Inflammatory macrophage (primary cell): ENCODE data around the gene FRMD4A.

Source experiments
- DNase-seq, 2 donors: peaks; one replicate each; pipeline ENCODE4 v3.0.0-alpha.2; 2020 to 2022

FRMD4A gene

GRCh38 chr10:13716081-13717071 lies 614.3 kb downstream of the FRMD4A start:
- DNase-seq = peak; percentile 52 to 58

DNA sequence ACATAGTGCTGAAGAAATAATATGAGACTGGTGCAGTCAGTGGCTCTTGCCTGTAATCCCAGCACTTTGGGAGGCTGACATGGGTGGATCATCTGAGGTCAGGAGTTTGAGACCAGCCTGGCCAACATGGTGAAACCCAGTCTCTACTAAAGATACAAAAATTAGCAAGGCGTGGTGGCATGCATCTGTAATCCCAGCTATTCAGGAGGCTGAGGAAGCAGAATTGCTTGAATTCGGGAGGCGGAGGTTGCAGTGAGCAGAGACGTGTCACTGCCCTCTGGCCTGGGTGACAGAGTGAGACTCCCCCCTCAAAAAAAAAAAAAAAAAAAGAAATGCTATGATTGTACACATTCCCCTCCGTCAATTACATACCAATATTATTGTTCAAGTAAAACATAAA lies 615.1 kb downstream of the FRMD4A start:
- DNase-seq = peak; percentile 39 to 50

GRCh38 chr10:13715100-13715499 lies 615.6 kb downstream of the FRMD4A start:
- DNase-seq = no peak

DNA sequence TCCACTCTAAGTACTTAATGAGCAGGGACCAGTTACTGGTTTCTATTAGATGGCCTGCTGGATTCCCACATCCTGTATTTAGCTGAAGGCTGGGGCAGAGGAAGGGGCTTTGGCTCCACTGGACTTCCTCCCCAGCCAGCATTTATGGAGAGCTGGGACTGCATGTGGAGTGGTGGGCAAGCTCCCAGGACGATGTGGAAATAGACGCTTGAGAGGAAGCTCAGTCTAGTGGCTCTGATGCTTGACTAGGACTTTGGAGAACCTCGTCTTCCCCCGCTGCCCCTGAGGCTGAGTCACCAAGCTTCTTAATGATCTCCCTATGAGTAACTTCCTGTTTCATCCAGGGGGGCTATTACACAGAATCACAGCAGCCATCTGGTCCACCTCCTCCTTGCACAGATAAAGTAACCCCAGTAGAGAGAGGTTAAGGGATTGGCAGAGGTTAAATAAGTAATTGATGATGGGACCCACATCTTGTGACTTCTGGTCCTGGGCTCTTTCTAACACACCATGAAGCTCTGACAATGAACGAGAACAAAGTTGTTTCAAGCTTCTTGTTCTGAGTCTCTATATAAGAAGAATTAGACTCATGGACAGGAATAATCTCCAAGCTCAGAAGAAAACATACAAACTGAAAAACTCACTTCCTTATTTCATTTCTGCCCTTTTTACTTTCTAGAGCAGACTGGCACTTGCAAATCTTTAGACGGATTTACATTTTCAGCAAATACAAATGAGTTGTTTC lies 617.7 kb downstream of the FRMD4A start:
- DNase-seq = peak; percentile 96 to 98

GRCh38 chr10:13712476-13712836 lies 618.3 kb downstream of the FRMD4A start:
- DNase-seq = peak; percentile 39 to 55

DNA sequence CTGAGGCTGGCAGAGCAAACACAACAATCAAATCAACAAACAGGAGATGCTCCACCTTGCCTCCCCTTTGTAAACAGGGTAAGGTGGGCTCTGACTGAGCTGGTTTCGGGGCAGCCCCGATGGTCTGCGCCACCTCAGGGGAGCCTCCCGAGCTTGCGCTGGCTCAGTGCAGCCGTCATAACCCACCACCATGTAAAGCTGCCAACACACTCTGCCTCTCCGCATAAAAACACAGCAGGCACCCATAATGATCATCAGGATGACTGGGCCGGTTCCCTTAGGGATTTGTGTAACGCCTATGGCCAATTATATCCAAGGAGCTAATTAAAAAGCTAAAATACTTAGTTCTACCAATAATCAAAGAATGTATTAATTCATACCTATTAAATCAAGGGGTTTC lies 619.4 kb downstream of the FRMD4A start:
- DNase-seq = no peak

DNA sequence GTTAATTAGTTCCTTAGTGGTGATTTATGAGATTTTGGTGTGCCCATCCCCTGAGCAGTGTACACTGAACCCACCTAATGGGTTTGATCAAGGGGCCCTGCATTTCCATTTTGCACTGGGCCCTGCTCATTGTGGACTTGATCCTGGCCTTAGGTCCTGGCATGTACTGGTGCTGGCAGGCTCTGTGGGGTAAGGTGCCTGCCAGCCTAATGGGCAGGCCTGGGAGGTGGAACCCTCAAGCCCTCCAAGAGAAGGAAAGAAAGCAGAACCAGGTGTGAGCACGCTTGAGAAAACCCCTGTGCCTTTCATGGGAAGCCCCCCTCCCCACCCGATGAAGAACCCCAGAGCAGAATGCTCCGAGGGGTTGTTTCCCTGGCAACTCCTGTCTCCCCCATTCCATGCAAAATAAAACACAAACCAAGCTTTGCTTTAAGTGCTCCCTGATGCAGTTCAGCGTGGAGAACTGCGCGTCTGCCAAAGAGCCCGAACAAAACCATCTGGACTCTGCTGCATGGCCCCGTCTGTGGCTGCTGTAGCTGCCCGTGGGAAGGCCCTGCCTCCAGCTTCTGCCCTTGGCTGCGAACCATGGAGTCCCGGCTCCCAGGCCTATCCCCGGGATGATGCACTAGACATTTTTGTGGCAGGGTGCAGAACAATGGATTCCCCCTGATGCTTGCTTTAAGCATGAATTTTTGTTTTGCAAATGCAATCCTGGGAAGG lies 620.6 kb downstream of the FRMD4A start:
- DNase-seq = no peak

GRCh38 chr10:13708256-13708990 lies 622.3 kb downstream of the FRMD4A start:
- DNase-seq = no peak

- peak; percentile 66 to 84 for DNase-seq
These were observed 623.4 kb downstream of the FRMD4A start for GRCh38 chr10:13707156-13707881.

DNA sequence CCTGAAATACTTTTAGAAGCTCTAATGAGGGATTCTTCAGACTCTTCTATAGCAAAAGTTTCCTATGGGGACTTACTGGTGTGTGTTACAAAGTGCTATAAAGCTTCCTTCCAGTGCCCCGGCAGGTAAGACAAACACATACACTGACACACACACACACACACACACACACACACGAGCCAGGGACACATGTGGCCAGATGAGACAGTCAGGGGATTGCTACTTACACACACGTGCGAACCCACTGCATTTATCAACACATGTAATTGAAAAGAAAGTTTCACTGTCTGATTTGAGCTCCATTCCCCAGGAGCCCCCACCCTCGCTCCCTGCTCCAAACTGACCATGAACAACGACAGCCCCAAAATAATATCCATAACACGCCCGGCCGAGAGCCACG lies 624.1 kb downstream of the FRMD4A start:
- no peak for DNase-seq

DNA sequence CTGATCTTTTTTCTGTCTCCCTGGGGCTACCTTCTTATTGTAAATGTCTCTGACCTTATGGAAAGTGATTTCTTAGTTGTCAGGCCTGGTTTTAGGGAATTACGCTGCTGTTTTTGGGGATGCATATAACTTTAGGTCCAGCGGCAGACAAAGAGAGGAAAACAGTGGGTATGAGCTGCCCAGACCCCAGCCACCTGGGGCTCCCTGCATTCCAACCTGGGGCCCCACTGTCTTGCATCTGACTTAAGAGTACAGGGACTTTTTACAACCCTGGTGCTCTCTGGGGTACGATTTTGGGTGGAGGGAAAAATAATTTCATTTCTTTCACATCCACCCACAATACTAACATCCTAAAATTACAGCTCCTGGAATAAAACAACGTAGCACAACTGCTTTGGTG lies 624.5 kb downstream of the FRMD4A start:
- no peak for DNase-seq

DNA sequence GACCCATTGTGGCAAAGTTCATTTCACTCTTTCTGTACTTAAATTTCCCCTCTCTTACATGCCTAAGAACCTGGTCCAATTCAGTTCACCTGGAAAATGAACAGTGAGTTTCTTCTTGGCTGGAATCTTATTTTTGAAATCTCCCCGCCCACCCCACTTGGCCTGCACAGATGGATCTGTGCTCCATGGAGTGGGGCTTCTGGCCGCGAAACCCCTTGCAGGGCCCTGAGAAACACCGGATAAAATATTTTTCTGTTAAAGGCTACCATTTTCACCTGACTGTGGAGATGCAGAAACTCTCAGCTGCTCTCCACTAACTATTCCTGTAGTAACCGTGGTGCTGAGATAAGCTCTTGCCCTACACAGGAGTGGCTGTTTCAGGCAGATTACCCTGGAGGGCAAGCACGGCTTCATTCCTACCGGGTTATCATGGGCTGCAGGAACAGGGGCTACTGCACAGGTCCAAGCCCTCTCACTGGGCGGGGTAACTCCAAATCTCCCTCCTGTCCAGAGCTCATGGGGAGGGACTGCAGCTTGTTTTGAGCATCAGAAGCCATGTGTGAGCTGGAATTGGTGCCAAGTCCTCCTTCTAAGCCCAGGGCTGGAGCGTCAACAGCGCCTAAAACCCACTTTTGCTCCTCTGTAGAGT lies 625.1 kb downstream of the FRMD4A start:
- DNase-seq = no peak

GRCh38 chr10:13704964-13705363 lies 625.8 kb downstream of the FRMD4A start:
- DNase-seq = peak; percentile 44 to 69

- DNase-seq = no peak
These were observed 626.7 kb downstream of the FRMD4A start for GRCh38 chr10:13703997-13704536.

GRCh38 chr10:13703101-13703818 lies 627.5 kb downstream of the FRMD4A start:
- DNase-seq = no peak

DNA sequence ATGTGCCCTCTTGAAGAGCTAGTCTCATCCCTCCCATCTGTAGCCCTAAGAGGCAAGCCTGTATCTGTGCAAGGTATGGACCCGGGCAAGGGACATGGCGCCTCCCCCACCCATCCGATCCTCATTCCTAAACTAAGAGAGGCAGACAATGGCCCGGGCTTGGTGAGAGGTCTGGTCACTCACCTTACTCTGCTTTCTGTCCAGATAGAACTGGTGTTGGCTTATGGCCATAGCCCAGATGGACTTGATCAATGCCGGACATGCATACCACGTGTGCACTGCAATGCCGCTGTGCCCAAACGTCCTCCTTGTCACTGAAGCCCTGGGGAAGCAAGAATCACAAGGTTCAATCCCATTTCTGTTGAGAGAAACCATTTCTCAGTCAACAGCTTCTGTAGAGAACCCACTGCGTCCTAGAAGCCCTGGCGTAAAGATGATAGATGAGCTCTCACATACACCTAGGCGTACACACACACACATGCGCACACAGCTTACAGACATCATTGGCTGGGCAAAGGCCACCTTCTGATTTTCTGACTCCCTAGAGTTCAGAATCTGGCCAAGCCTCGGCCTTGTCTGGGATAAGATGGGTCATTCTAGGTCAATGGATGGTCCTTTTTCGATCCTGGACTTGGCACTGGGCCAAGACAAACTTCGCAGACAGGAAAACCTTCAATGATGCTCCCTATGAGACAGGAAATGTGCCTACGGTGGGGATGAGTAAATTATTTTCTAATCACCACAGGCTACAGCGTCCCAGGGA lies 629.4 kb downstream of the FRMD4A start:
- DNase-seq = no peak

GRCh38 chr10:13700473-13701144 lies 630.1 kb downstream of the FRMD4A start:
- peak; percentile 17 to 67 for DNase-seq

- DNase-seq = no peak
These were observed 631.5 kb downstream of the FRMD4A start for GRCh38 chr10:13699216-13699615.

DNA sequence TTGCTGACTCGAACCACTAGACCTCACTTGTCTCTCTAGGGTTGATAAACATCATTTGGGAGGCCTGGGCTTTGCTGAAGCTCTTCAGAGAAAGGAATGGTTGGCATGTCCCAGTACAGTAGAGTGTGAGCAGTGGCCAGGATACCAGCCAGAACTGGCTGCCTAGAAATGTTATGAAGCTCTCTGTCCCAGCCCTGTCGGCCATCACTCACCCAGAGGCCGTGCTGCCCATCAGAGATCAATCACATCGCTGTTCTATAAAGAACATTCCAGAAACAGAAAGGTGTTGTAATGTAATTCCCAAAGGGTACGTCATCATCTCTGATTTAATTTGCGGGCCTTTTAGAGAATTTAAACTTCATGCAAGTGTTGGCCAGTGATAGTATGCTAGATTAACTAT lies 632.5 kb downstream of the FRMD4A start:
- DNase-seq = no peak
